Measurements from ENCODE around the gene TBC1D14. TPM values are rescaled to one million over a fixed set of nuclear protein-coding genes. Genes with fewer than 3 reads are reported as not detected.

Gene TBC1D14
- total and polyA plus RNA-seq, 2 of the 4 experiments (the other 2 are of a cell fraction) = 31.7 to 40.7 TPM

DNA sequence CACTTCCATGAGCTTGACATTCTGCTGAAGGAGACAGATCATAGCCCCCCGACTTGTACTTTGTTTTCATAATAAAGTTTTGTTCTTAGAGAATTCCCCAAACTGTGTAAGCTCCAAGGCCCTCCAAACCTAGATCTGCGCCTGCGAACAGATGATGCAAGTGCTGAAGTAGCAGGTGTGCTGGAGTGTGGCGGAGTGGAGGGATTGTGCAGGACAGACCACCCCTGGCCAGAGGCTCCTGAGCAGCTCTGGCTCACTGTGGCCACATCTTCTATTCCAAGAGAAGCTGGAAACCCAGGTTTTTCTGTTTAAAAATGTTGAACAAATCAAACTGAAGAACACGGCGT is 46.4 kb downstream of the TBC1D14 start:
- H3K4ac ChIP-seq (ENCODE audit: low read depth, low read length) = no peak overlapping the region; the same call in 1 of the 2 replicates
- no peak overlapping the region for H2AK9ac ChIP-seq (replicated peaks; ENCODE audit: low read depth, low read length, poor library complexity)
- DNase-seq (no peak), ATAC-seq (ENCODE audit: low read depth) (no peak)
- H4K91ac ChIP-seq (ENCODE audit: insufficient read depth, low read depth, low read length) = no peak overlapping the region
- no peak overlapping the region for H3K27ac ChIP-seq (ENCODE audit: insufficient read depth, low read length)
- H2BK20ac ChIP-seq (ENCODE audit: low read depth, low read length) = no peak overlapping the region
- no peak overlapping the region; the same call in 1 of the 2 replicates for H3K23ac ChIP-seq (ENCODE audit: low read depth, low read length)
- H3K4me3 ChIP-seq (ENCODE audit: insufficient read depth, low read depth, low read length) = no peak overlapping the region
- intact Hi-C loops (cut with micrococcal nuclease) = no loop called here
- ChIA-PET CTCF (no interaction called here), POLR2A (ENCODE audit: unreplicated experiment) (interaction anchor here (0.6 kb wide), 1 partner anchor 29 kb away, joined by 19 read pairs; no protein-coding TSS in a partner anchor)
- H3K79me1 ChIP-seq (ENCODE audit: low read depth in 1 of 2, low read length in 2 of 2) = peaks cover 15 to 46% of the 10 kb centered on the region in 2 experiments
- H3K9ac ChIP-seq (ENCODE audit: low read depth, low read length) = no peak overlapping the region
- peak overlapping the region; percentile 30; the same call in 1 of the 2 replicates for H2AK5ac ChIP-seq (ENCODE audit: low read depth, low read length)
- no peak overlapping the region for H3K4me2 ChIP-seq (ENCODE audit: low read depth, low read length)
- no peaks in the 10 kb centered on the region for H3K27me3 ChIP-seq (ENCODE audit: control insufficient read depth, insufficient read depth, low read length)
- H4K5ac ChIP-seq (ENCODE audit: low read depth, low read length) = no peak overlapping the region
- H3K56ac ChIP-seq (ENCODE audit: extremely low read depth, insufficient read depth, low read length) = no peak overlapping the region
- H2AFZ ChIP-seq (replicated peaks; ENCODE audit: low read length, poor library complexity) = no peak overlapping the region
- H2BK15ac ChIP-seq (ENCODE audit: low read depth, low read length) = no peak overlapping the region
- no peak overlapping the region for H2BK120ac ChIP-seq (ENCODE audit: low read depth, low read length)
- BruUV-seq (replicated peaks) = no TSS peak
- peaks cover 15% of the 10 kb centered on the region for H3K4me1 ChIP-seq (ENCODE audit: control insufficient read depth, insufficient read depth, low read length)
- no peak overlapping the region for H3K14ac ChIP-seq (replicated peaks; ENCODE audit: low read depth, low read length)
- TF ChIP-seq NFE2L2 (IDR thresholded peaks at IDR 0.05; ENCODE audit: low read depth, low read length) = no peak
- TF ChIP-seq CHD1 (IDR thresholded peaks at IDR 0.05; ENCODE audit: low read depth, low read length) = no peak
- TF ChIP-seq MAFK (IDR thresholded peaks at IDR 0.05; ENCODE audit: low read depth, low read length) = no peak
- no peak for TF ChIP-seq FOS (IDR thresholded peaks at IDR 0.05; ENCODE audit: low read depth, low read length)
- no peak for TF ChIP-seq MXI1 (IDR thresholded peaks at IDR 0.05; ENCODE audit: borderline replicate concordance, low read depth, low read length)
- no peak for TF ChIP-seq RAD21 (IDR thresholded peaks at IDR 0.05; ENCODE audit: low read length)
- no peak for TF ChIP-seq POLR2A (IDR thresholded peaks at IDR 0.05; ENCODE audit: low read depth, low read length)
- TF ChIP-seq, protein P1, sequence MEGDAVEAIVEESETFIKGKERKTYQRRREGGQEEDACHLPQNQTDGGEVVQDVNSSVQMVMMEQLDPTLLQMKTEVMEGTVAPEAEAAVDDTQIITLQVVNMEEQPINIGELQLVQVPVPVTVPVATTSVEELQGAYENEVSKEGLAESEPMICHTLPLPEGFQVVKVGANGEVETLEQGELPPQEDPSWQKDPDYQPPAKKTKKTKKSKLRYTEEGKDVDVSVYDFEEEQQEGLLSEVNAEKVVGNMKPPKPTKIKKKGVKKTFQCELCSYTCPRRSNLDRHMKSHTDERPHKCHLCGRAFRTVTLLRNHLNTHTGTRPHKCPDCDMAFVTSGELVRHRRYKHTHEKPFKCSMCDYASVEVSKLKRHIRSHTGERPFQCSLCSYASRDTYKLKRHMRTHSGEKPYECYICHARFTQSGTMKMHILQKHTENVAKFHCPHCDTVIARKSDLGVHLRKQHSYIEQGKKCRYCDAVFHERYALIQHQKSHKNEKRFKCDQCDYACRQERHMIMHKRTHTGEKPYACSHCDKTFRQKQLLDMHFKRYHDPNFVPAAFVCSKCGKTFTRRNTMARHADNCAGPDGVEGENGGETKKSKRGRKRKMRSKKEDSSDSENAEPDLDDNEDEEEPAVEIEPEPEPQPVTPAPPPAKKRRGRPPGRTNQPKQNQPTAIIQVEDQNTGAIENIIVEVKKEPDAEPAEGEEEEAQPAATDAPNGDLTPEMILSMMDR (conservative IDR thresholded peaks at IDR 0.05; ENCODE audit: low read depth, low read length) = no peak
- TF ChIP-seq BHLHE40 (IDR thresholded peaks at IDR 0.05; ENCODE audit: low read depth, low read length) = no peak
- TF ChIP-seq USF2 (IDR thresholded peaks at IDR 0.05; ENCODE audit: low read depth, low read length) = no peak
- TF ChIP-seq CEBPB (IDR thresholded peaks at IDR 0.05; ENCODE audit: low read depth, low read length) = no peak
- no peak for TF ChIP-seq SMC3 (IDR thresholded peaks at IDR 0.05; ENCODE audit: low read depth, low read length)
- no peak for TF ChIP-seq ELK1 (IDR thresholded peaks at IDR 0.05; ENCODE audit: borderline replicate concordance, low read depth, low read length)
- TF ChIP-seq RFX5 (IDR thresholded peaks at IDR 0.05; ENCODE audit: low read depth, low read length) = no peak
- no peak for TF ChIP-seq RCOR1 (IDR thresholded peaks at IDR 0.05; ENCODE audit: insufficient replicate concordance, low read length)
- dilution Hi-C loops (cut with HindIII; ENCODE audit: low sequenced_read_pairs, unreplicated experiment) = no loop called here
- H3K18ac ChIP-seq (ENCODE audit: low read depth, low read length) = no peak overlapping the region
- H4K20me1 ChIP-seq (ENCODE audit: insufficient read depth, low read length) = peaks cover 11% of the 10 kb centered on the region; the same call in 1 of the 2 replicates
- no peaks in the 10 kb centered on the region for H3K36me3 ChIP-seq (ENCODE audit: control insufficient read depth, insufficient read depth, low read length)
- H4K8ac ChIP-seq (ENCODE audit: low read depth in 2 of 2, low read length in 2 of 2) = no peak overlapping the region
- in situ Hi-C loops (cut with MboI; ENCODE audit: low sequenced_read_pairs) = no loop called here
- no peak overlapping the region for H2BK5ac ChIP-seq (ENCODE audit: low read depth, low read length, poor library complexity, severe bottlenecking)
- 100% methylated on average over 3 of the region's 6 CpGs; no CpG with 5 or more reads in 1 of the 2 experiments for WGBS, 2 experiments (ENCODE audit: extremely low coverage in 2 of 2, insufficient read length in 1 of 2)
- H3K9me3 ChIP-seq (ENCODE audit: control insufficient read depth, insufficient read depth, low read length) = no peaks in the 10 kb centered on the region
- H3K9me1 ChIP-seq (ENCODE audit: insufficient read depth, low read length) = peaks cover 20% of the 10 kb centered on the region
